ENCODE results near the gene PTPRO.

The PTPRO gene

GRCh38 chr12:15574353-15574752, 252.0 kb downstream of the PTPRO start:
- DNase-seq, result no peak

GRCh38 chr12:15575671-15576541, 253.6 kb downstream of the PTPRO start:
- no peak for DNase-seq

- DNase-seq, result no peak
Observed at GRCh38 chr12:15580431-15580830, 258.1 kb downstream of the PTPRO start.

DNA sequence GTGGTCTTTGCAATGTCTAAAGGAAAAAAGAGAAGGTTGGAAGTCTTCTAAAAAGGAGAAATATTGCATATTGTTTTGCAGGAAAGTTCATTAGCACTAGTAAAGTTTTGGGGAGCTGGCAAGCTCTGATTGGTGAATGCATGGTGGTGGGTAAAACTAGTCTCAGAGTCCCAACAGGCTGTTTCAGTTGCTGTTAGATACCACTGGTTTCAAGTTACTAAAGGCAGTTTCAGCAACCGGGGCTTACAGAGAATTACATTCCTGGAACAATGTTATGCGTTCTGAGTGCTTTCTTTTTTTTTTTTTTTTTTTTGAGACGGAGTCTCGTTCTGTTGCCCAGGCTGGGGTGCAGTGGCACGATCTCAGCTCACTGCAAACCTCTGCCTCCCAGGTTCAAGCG, 258.7 kb downstream of the PTPRO start:
- no peak for DNase-seq

GRCh38 chr12:15583804-15584203, 261.5 kb downstream of the PTPRO start:
- no peak for DNase-seq

- no peak for DNase-seq
Observed at GRCh38 chr12:15584366-15585041, 262.2 kb downstream of the PTPRO start.

GRCh38 chr12:15589328-15590032, 267.2 kb downstream of the PTPRO start:
- DNase-seq, result no peak

DNA sequence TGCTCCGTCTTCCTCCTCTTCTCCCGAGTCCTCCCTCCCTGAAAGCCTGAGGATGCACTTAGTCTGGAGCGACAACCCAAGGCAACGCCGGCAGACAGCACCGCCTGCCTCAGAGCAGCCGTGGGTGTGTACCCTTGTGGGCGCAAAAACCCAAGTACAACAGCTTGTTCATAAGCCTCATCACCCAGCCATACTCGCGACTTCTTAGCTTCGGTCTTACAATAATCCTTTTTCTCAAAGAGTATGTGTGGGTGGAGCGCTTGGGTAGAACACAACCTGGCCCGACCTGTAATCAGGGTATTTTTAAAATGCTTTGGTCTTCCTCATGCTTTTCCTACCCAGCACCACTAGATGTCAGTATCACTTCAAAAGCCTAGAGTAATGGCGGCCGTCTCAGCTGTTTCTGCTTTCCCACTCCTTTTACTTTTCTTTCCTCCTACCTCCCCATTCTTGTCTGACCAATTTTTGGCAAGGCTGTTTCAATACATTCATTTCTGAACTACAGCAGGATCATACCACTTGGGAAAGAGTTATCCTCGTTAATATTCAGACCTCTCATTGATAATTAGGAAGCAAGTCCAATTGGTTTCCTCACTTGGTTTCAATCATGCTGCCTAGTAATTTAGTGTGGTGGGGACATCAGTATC, 268.0 kb downstream of the PTPRO start:
- no peak for DNase-seq

- no peak for DNase-seq
Observed at GRCh38 chr12:15591811-15592210, 269.5 kb downstream of the PTPRO start.

- DNase-seq, result no peak
Observed at GRCh38 chr12:15592934-15593333, 270.6 kb downstream of the PTPRO start.

DNA sequence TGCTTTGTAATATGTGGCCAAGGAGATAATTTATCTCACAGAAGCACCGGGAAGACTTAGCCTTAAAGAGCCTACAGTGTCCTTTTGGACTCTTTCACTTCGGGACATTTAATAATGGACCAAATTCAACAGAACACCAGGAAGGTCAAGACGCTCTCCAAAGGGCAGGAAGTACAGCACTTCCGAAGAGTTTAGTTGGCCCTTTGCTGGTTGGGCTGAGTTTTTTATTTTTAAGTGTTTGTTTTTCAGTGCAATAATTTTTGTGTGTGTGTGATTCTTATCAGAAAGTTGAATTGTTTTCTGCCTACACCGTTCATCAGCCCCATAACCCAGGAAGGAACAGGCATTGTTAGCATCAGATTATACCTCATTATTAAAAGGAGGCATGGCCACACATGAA, 273.9 kb downstream of the PTPRO start:
- no peak for DNase-seq

- DNase-seq, result no peak
Observed at GRCh38 chr12:15597125-15597830, 275.0 kb downstream of the PTPRO start.

DNA sequence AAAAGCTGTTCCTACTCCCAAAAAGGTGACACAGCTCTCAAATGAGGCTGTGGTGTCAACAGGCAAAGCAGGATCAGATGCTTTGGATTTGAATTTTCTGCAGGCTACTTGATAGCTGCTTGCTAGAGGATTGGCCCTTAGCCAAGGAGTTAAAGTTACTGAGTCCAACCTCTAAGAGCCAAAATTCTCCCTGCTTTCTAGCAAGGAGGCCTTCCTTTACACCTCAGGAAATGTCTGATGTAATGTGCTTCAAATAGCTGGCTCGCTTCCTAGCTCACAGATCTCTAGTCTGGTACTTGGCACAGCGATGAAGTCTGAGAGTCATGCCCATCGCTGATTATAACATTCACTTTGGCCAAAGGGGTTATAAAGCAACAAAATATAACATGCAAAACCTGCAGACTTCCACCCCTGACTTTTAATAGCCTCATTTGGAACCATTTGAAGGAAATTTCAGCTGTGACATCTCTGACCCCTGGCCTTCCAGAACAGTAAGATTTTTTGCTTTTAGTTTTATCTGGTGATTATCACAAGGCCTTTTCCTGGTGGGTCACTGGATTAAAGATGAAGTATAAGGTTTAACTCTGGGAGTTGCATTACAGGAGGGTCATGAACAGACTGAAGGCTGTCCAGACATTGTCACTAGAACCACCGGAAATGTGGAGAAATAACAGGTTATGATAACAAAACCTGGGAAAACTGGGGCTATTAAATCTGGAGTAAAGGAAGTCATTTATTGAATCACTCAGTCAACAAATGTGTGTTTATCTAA, 277.1 kb downstream of the PTPRO start:
- no peak for DNase-seq

GRCh38 chr12:15600223-15600935, 278.1 kb downstream of the PTPRO start:
- no peak for DNase-seq

DNA sequence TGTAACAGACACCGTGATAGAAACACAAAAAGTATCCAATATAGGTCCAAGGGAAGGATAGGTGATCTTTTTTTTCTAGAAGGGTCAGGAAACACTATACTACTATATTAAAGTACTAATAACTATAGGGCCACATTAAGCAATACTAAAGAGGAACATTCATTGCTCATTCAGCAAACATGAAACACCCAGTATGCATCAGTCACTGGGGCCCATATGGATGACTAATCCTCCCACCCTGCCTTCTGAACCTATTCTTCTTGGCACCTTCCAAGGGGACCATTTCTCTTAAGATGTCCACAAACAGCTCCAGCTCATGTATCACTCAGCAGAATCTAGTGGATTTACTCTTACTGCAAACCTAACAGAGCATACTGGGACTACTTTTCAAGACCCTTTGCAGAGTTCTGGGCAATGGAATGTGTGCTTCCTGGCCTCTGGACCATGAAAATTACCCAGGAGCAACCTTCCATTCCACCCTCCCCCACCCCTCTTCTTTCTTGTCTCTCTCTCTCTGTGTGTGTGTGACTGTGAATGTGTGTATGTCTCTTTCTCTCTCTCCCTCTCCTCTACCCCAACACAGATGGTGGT, 279.0 kb downstream of the PTPRO start:
- DNase-seq, result no peak

DNA sequence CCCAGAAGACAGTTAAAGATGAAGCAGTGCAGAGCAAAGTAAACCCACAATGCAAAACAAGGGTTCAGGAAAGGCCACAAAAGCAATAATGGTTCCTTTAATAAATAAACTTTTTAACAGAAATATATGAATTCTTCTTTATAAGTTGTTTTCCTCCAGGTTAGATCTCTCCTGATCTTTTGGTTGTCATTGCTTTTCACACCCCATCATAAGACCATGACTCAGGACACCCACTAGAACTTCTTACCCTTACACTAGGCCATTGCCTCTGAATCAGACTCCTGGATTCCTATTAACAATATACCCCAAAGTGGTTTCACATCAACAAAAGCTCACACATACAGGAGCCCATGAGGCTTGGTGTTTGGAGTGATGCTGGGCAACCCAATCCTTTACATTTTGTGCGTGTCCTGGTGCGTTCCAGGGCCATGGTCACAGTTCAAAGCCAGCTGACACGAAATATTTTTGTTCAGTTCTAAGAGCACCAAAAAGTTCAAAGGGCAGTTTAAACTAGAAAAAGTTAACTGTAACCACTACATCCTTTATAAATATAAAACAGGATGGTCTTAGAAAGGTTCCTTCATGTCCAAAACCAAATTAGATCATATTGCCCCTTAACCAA, 279.9 kb downstream of the PTPRO start:
- no peak for DNase-seq

GRCh38 chr12:15603474-15604085, 281.3 kb downstream of the PTPRO start:
- no peak for DNase-seq

GRCh38 chr12:15605881-15606590, 283.7 kb downstream of the PTPRO start:
- DNase-seq, result no peak

DNA sequence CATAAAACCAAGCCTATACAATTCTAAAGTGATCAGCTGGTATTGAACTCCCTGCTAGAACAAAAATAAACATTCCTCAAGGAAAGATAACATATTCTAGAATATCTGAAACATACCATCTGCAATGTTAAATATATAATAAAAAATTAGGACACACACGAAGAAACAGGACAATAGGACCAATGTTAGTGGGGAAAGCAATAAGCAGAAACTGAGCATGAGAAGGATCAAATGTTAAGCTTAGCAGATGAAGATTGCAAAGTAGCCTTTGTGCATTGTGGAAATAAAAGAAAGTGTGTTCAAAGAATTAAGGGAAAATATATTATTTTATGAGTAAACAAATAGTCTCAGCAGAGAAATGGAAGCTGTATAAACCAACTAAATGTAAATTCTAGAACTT, 286.1 kb downstream of the PTPRO start:
- no peak for DNase-seq
